ENCODE data around the gene MSI2.

GRCh38 chr17:57471868-57472368, 215.6 kb downstream of the MSI2 start:
- TF ChIP-seq CTCF (IDR thresholded peaks at IDR 0.05) (no peak), POLR2A (IDR thresholded peaks at IDR 0.05) (no peak)

Measured in right lobe of liver (tissue), 4 donors.